Mucosa of stomach (tissue), 1 donor: ENCODE measurements around the gene FAM227B.
"Not testable (repeated sequence)": the region's sequence is repeated elsewhere in the genome, so short reads cannot be mapped to it uniquely, and the experiment has no call there.

Experiments used
- H3K27me3 ChIP-seq: one replicate; pipeline ENCODE4 v1.7.0; 2013; ENCODE audit warnings: mild to moderate bottlenecking, low read length; ENCODE audit not compliant: control insufficient read depth, insufficient read depth
- H3K36me3 ChIP-seq: one replicate; pipeline ENCODE4 v1.7.0; 2013; ENCODE audit warnings: low read length; ENCODE audit not compliant: control insufficient read depth, insufficient read depth
- H3K4me1 ChIP-seq: one replicate; pipeline ENCODE4 v1.7.0; 2013; ENCODE audit warnings: mild to moderate bottlenecking, low read length; ENCODE audit not compliant: control insufficient read depth, insufficient read depth
- H3K4me3 ChIP-seq: one replicate; pipeline ENCODE4 v1.7.0; 2013; ENCODE audit warnings: low read length
- H3K9ac ChIP-seq: one replicate; pipeline ENCODE4 v1.7.0; 2013; ENCODE audit warnings: mild to moderate bottlenecking, low read length, moderate library complexity
- H3K9me3 ChIP-seq: one replicate; pipeline ENCODE4 v1.7.0; 2013; ENCODE audit warnings: mild to moderate bottlenecking, low read length, moderate library complexity; ENCODE audit not compliant: control insufficient read depth
- donor health status: Pancreatic carcinoma.

FAM227B gene

DNA sequence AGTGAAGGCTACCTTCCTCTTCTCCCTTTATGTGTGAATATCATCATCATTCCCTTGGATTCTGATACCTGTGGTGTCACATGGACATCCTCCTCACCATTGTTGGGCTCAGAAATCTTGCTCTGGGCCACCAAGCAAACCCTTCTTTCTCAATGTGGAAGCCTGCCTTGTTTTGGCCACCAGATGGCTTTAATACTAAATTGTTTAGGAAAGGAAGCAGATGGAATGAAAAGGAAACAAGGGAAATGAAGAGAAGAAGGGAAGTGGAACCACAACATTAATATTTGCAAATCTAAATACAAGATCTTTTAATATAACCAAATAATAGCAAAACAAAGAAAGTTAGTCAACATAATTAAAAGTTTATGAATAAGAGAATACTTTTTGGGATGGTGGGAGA, 14.0 kb downstream of the FAM227B start:
- Histone ChIP-seq H3K4me3 (no peak overlapping the region), H3K9me3 (no peaks in the 10 kb centered on the region), H3K4me1 (no peaks in the 10 kb centered on the region), H3K9ac (no peak overlapping the region), H3K27me3 (no peaks in the 10 kb centered on the region), H3K36me3 (no peaks in the 10 kb centered on the region)

- H3K4me1 ChIP-seq, result no peaks in the 10 kb centered on the region
- no peak overlapping the region for H3K4me3 ChIP-seq
These were observed 15.0 kb downstream of the FAM227B start for GRCh38 chr15:49605588-49605987.

GRCh38 chr15:49604625-49605409, 15.8 kb downstream of the FAM227B start:
- Histone ChIP-seq H3K9me3 (no peaks in the 10 kb centered on the region), H3K36me3 (no peaks in the 10 kb centered on the region), H3K4me1 (no peaks in the 10 kb centered on the region), H3K27me3 (no peaks in the 10 kb centered on the region), H3K9ac (no peak overlapping the region), H3K4me3 (no peak overlapping the region)

More at GRCh38 chr15:49605588-49605987, 15.0 kb downstream of the FAM227B start:
- Histone ChIP-seq H3K9ac (no peak overlapping the region), H3K9me3 (no peaks in the 10 kb centered on the region), H3K36me3 (no peaks in the 10 kb centered on the region), H3K27me3 (no peaks in the 10 kb centered on the region)

- H3K9ac ChIP-seq, H3K27me3 ChIP-seq, H3K4me3 ChIP-seq, H3K4me1 ChIP-seq, H3K36me3 ChIP-seq, H3K9me3 ChIP-seq: not testable (repeated sequence)
These were observed 27.7 kb downstream of the FAM227B start for GRCh38 chr15:49592829-49593316.

- Histone ChIP-seq H3K27me3 (no peaks in the 10 kb centered on the region), H3K9me3 (no peaks in the 10 kb centered on the region), H3K9ac (no peak overlapping the region), H3K36me3 (no peaks in the 10 kb centered on the region), H3K4me1 (no peaks in the 10 kb centered on the region), H3K4me3 (no peak overlapping the region)
These were observed 31.6 kb downstream of the FAM227B start for GRCh38 chr15:49589030-49589429.

DNA sequence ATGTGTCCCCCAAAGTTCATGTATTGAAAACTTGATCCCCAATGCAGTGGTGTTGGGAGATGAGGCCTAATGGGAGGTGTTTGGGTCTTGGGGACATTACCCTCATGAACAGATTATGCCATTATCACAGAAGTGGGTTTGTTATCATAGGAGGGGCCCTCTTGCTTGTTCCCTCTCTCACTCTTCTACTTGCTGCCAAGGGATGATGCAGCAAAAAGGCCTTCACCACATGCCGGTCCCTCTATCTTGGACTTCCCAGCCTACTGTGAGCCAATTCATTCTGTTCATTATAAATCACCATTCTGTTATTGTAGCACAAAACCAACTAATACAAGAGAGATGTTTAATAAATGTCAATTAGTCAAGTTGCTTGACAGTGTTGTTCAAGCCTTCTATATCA, 47.2 kb downstream of the FAM227B start:
- Histone ChIP-seq H3K36me3 (no peaks in the 10 kb centered on the region), H3K4me1 (no peaks in the 10 kb centered on the region), H3K9ac (no peak overlapping the region)

DNA sequence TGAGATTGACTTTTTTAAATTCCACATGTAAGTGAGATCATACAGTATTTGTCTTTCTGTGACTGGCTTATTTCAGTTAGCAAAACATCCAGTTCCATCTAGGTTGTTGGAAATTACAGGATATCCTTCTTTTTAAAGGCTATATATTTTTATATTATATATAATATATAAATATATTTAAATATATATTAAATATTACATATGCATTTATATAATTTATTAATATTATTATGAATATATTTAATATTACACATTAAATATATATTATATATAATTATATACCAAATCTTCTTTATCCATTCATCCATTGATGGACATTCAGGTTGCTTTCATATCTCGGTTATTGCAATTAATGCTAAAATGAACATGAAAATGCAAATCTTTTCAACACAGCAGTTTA, 49.9 kb downstream of the FAM227B start:
- Histone ChIP-seq H3K36me3 (no peaks in the 10 kb centered on the region), H3K4me1 (no peaks in the 10 kb centered on the region), H3K27me3 (no peaks in the 10 kb centered on the region), H3K4me3 (no peak overlapping the region), H3K9ac (no peak overlapping the region), H3K9me3 (no peaks in the 10 kb centered on the region)

More for the DNA sequence above, 47.2 kb downstream of the FAM227B start:
- Histone ChIP-seq H3K4me3 (no peak overlapping the region), H3K27me3 (no peaks in the 10 kb centered on the region), H3K9me3 (no peaks in the 10 kb centered on the region)

GRCh38 chr15:49570174-49570573, 50.4 kb downstream of the FAM227B start:
- no peaks in the 10 kb centered on the region for H3K36me3 ChIP-seq
- H3K4me3 ChIP-seq, result no peak overlapping the region
- H3K4me1 ChIP-seq, result no peaks in the 10 kb centered on the region
- H3K27me3 ChIP-seq, result no peaks in the 10 kb centered on the region
- no peaks in the 10 kb centered on the region for H3K9me3 ChIP-seq
- H3K9ac ChIP-seq, result no peak overlapping the region

GRCh38 chr15:49560045-49560444, 60.6 kb downstream of the FAM227B start:
- no peak overlapping the region for H3K9ac ChIP-seq
- H3K9me3 ChIP-seq, result no peaks in the 10 kb centered on the region
- no peak overlapping the region for H3K4me3 ChIP-seq
- no peaks in the 10 kb centered on the region for H3K4me1 ChIP-seq
- H3K27me3 ChIP-seq, result no peaks in the 10 kb centered on the region
- no peaks in the 10 kb centered on the region for H3K36me3 ChIP-seq

DNA sequence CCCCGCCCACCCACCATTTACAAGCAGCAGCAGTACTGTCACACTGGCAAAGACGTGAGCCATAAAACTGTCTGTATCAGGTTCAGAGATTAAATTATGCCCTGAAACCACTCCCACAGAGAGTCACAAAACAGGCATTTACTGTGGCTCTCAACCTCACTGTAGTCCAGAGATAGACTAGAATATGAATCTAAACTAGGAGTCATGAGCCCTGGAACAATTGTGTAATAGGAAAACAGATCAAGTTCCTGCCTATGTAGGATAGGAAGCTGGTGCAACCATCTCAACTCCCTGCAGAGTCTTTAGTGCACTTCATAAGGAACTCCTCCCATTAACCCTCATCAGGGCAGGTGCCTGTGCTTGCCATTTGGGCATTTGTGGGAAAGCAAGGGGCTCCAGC, 61.7 kb downstream of the FAM227B start:
- no peak overlapping the region for H3K4me3 ChIP-seq

GRCh38 chr15:49556437-49556836, 64.2 kb downstream of the FAM227B start:
- no peak overlapping the region for H3K4me3 ChIP-seq
- H3K36me3 ChIP-seq, result no peaks in the 10 kb centered on the region
- H3K9me3 ChIP-seq, result no peaks in the 10 kb centered on the region
- no peaks in the 10 kb centered on the region for H3K4me1 ChIP-seq
- H3K27me3 ChIP-seq, result no peaks in the 10 kb centered on the region
- no peak overlapping the region for H3K9ac ChIP-seq

More for the DNA sequence above, 61.7 kb downstream of the FAM227B start:
- no peaks in the 10 kb centered on the region for H3K9me3 ChIP-seq
- no peaks in the 10 kb centered on the region for H3K36me3 ChIP-seq
- H3K4me1 ChIP-seq, result no peaks in the 10 kb centered on the region
- no peaks in the 10 kb centered on the region for H3K27me3 ChIP-seq
- H3K9ac ChIP-seq, result no peak overlapping the region

- H3K9ac ChIP-seq, H3K9me3 ChIP-seq, H3K4me3 ChIP-seq, H3K27me3 ChIP-seq, H3K4me1 ChIP-seq, H3K36me3 ChIP-seq: not testable (repeated sequence)
These were observed 70.3 kb downstream of the FAM227B start for GRCh38 chr15:49550342-49550741.
